ENCODE measurements around the gene EDC3.
"Not testable (repeated sequence)": the region's sequence is repeated elsewhere in the genome, so short reads cannot be mapped to it uniquely, and the experiment has no call there.

Gene EDC3

DNA sequence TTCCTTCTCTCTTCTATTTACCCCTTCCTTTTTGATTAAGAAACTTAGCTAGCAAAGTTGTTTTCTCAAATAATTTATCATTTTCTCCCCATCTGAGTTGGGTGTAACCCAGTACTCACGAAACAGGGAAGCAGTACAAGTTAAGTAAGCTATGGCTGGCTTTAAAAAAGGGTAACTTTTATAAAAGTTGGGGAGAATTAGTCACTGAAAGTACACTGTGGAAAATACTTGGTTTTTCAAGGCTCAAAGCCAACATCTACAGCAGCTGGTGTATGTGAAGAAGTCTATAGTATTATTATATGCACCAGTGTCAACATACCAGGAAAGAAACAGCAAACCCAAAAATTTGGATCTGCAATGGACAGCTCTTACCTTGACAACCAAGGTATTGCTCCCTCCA, 54.7 kb downstream of the EDC3 start:
- Histone ChIP-seq H3K9ac (ENCODE audit: low read depth in 1 of 2, low read length in 2 of 2) (no peak overlapping the region), H3K4me3 (ENCODE audit: low read depth in 1 of 2, low read length in 2 of 2) (no peak overlapping the region), H3K27me3 (ENCODE audit: control insufficient read depth in 1 of 2, insufficient read depth in 2 of 2, low read length in 2 of 2) (no peaks in the 10 kb centered on the region), H3K27ac (ENCODE audit: low read depth, low read length) (no peak overlapping the region), H3K9me3 (ENCODE audit: control insufficient read depth in 1 of 2, low read length in 2 of 2) (no peaks in the 10 kb centered on the region), H3K4me1 (ENCODE audit: control insufficient read depth in 1 of 2, insufficient read depth in 2 of 2, low read length in 2 of 2) (peaks cover 31 to 42% of the 10 kb centered on the region in 2 donors), H3K36me3 (ENCODE audit: control insufficient read depth in 1 of 2, insufficient read depth in 2 of 2, low read length in 2 of 2) (peaks cover 5 to 37% of the 10 kb centered on the region in 2 donors)

DNA sequence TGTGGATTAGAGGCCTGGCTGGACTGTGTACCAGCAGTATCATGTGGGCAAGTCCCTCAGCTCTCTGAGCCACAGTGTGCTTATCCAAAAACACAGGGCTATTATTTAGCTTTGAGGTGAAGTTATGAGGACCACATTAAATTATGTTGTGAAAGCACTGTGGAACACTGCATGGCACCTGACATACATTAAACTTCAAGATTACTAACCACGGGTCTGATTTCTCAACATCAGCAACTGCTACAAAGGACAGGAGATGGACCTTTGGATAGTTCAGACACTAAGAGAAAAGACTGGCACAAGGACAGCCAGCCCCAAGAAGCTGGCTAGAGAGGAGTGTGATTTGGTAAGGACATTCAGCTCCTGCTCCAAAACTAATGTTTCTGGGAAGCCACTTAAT, 58.8 kb downstream of the EDC3 start:
- Histone ChIP-seq H3K27ac (ENCODE audit: low read depth, low read length) (no peak overlapping the region), H3K36me3 (ENCODE audit: control insufficient read depth in 1 of 2, insufficient read depth in 2 of 2, low read length in 2 of 2) (peaks cover 36 to 73% of the 10 kb centered on the region in 2 donors), H3K4me3 (ENCODE audit: low read depth in 1 of 2, low read length in 2 of 2) (no peak overlapping the region), H3K9ac (ENCODE audit: low read depth in 1 of 2, low read length in 2 of 2) (no peak overlapping the region), H3K9me3 (ENCODE audit: control insufficient read depth in 1 of 2, low read length in 2 of 2) (no peaks in the 10 kb centered on the region), H3K4me1 (ENCODE audit: control insufficient read depth in 1 of 2, insufficient read depth in 2 of 2, low read length in 2 of 2) (peaks cover 11 to 17% of the 10 kb centered on the region in 2 donors), H3K27me3 (ENCODE audit: control insufficient read depth in 1 of 2, insufficient read depth in 2 of 2, low read length in 2 of 2) (no peaks in the 10 kb centered on the region)

DNA sequence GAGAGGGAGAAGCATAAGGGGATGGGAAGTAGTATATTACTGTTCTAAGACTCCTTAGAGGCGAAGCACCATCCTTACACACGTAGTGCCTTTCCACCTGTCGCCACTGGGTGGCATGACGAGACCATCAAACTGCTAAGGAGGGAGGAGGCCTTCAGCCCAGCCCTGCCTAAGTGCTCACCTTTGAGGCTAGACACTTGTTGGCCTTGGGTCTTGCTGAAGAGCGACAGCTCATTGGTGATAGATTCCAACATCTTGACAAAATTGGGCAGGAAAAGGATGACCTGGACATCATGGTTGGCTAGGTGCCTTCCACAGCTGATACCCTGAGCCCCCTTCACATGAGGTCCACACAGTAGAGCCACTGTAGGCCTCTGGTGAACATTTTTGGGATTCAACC, 60.6 kb downstream of the EDC3 start:
- Histone ChIP-seq H3K27me3 (ENCODE audit: control insufficient read depth in 1 of 2, insufficient read depth in 2 of 2, low read length in 2 of 2) (no peaks in the 10 kb centered on the region), H3K9me3 (ENCODE audit: control insufficient read depth in 1 of 2, low read length in 2 of 2) (no peaks in the 10 kb centered on the region), H3K9ac (ENCODE audit: low read depth in 1 of 2, low read length in 2 of 2) (no peak overlapping the region), H3K36me3 (ENCODE audit: control insufficient read depth in 1 of 2, insufficient read depth in 2 of 2, low read length in 2 of 2) (peaks cover 44 to 87% of the 10 kb centered on the region in 2 donors), H3K4me3 (ENCODE audit: low read depth in 1 of 2, low read length in 2 of 2) (no peak overlapping the region), H3K27ac (ENCODE audit: low read depth, low read length) (no peak overlapping the region), H3K4me1 (ENCODE audit: control insufficient read depth in 1 of 2, insufficient read depth in 2 of 2, low read length in 2 of 2) (peaks cover 0 to 7% of the 10 kb centered on the region in 2 donors)

- Histone ChIP-seq H3K27me3 (ENCODE audit: control insufficient read depth in 1 of 2, insufficient read depth in 2 of 2, low read length in 2 of 2) (no peaks in the 10 kb centered on the region), H3K9me3 (ENCODE audit: control insufficient read depth in 1 of 2, low read length in 2 of 2) (no peaks in the 10 kb centered on the region), H3K9ac (ENCODE audit: low read depth in 1 of 2, low read length in 2 of 2) (no peak overlapping the region), H3K27ac (ENCODE audit: low read depth, low read length) (no peak overlapping the region), H3K4me3 (ENCODE audit: low read depth in 1 of 2, low read length in 2 of 2) (no peak overlapping the region), H3K36me3 (ENCODE audit: control insufficient read depth in 1 of 2, insufficient read depth in 2 of 2, low read length in 2 of 2) (peaks cover 44 to 87% of the 10 kb centered on the region in 2 donors), H3K4me1 (ENCODE audit: control insufficient read depth in 1 of 2, insufficient read depth in 2 of 2, low read length in 2 of 2) (peaks cover 0 to 7% of the 10 kb centered on the region in 2 donors)
These were observed 62.0 kb downstream of the EDC3 start for GRCh38 chr15:74633781-74634180.

- Histone ChIP-seq H3K27ac (ENCODE audit: low read depth, low read length) (no peak overlapping the region), H3K27me3 (ENCODE audit: control insufficient read depth in 1 of 2, insufficient read depth in 2 of 2, low read length in 2 of 2) (no peaks in the 10 kb centered on the region), H3K4me3 (ENCODE audit: low read depth in 1 of 2, low read length in 2 of 2) (no peak overlapping the region), H3K9me3 (ENCODE audit: control insufficient read depth in 1 of 2, low read length in 2 of 2) (no peaks in the 10 kb centered on the region), H3K4me1 (ENCODE audit: control insufficient read depth in 1 of 2, insufficient read depth in 2 of 2, low read length in 2 of 2) (peaks cover 0 to 9% of the 10 kb centered on the region in 2 donors), H3K36me3 (ENCODE audit: control insufficient read depth in 1 of 2, insufficient read depth in 2 of 2, low read length in 2 of 2) (peaks cover 56 to 97% of the 10 kb centered on the region in 2 donors), H3K9ac (ENCODE audit: low read depth in 1 of 2, low read length in 2 of 2) (no peak overlapping the region)
These were observed 63.2 kb downstream of the EDC3 start for GRCh38 chr15:74632601-74633000.

DNA sequence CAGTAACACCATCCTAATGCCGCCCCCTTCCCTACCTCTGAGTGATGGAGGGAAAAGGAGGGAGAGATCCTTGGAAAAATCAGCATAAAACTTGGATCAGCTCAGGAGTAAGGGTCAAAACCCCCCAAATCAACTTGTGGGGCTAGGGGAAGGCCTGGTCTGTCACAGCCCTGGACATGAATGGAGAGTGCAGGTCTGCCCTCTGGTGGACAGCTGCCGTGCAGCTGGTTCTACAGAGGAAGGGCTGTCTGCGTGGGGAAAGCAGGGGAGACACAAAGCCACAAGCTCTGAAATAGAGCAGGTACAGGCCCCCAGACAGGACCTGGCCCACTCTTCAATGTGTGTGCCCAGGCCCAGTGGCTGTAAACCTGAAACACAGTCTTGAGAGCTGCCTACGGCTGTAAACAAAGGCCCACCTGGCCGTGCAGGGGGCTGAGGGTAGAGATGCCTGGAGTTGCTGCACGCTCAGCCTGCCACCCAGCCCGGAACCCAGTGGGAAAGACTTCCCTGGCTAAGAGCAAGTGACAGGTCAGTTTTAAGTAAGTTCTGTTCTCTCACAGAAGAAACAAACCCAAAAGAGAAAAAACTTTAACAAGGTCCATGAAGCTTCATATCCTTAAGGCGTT, 63.8 kb downstream of the EDC3 start:
- Histone ChIP-seq H3K9ac (ENCODE audit: low read depth in 1 of 2, low read length in 2 of 2) (peak overlapping the region in 1 of 2 donors; percentile 1), H3K4me3 (ENCODE audit: low read depth in 1 of 2, low read length in 2 of 2) (no peak overlapping the region), H3K4me1 (ENCODE audit: control insufficient read depth in 1 of 2, insufficient read depth in 2 of 2, low read length in 2 of 2) (peaks cover 0 to 14% of the 10 kb centered on the region in 2 donors), H3K36me3 (ENCODE audit: control insufficient read depth in 1 of 2, insufficient read depth in 2 of 2, low read length in 2 of 2) (peaks cover 61 to 99% of the 10 kb centered on the region in 2 donors), H3K9me3 (ENCODE audit: control insufficient read depth in 1 of 2, low read length in 2 of 2) (no peaks in the 10 kb centered on the region), H3K27me3 (ENCODE audit: control insufficient read depth in 1 of 2, insufficient read depth in 2 of 2, low read length in 2 of 2) (no peaks in the 10 kb centered on the region), H3K27ac (ENCODE audit: low read depth, low read length) (no peak overlapping the region)

DNA sequence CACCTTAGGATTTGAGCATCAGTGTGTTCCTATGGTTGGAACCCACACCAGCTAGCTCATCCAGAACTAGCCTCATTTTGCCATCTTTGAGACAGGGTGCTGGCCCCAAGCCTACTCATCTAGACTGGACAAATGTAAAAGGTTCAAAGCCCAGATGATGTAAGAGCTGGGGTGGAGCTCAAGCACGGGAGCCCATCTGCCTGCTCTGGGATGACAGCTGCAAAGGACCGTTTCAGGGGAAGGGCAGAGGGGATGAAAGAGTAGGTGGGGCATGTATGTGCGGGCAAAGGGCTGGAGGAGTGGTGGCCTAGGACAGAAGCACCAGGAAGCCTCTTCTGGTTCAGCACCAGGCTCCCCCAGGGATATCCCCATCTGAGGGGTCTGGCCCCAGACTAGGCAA, 64.4 kb downstream of the EDC3 start:
- H3K27me3 ChIP-seq (ENCODE audit: control insufficient read depth in 1 of 2, insufficient read depth in 2 of 2, low read length in 2 of 2): no peaks in the 10 kb centered on the region
- peaks cover 0 to 19% of the 10 kb centered on the region in 2 donors for H3K4me1 ChIP-seq (ENCODE audit: control insufficient read depth in 1 of 2, insufficient read depth in 2 of 2, low read length in 2 of 2)
- no peaks in the 10 kb centered on the region for H3K9me3 ChIP-seq (ENCODE audit: control insufficient read depth in 1 of 2, low read length in 2 of 2)
- peak overlapping the region in 1 of 2 donors; percentile 1 for H3K9ac ChIP-seq (ENCODE audit: low read depth in 1 of 2, low read length in 2 of 2)
- H3K36me3 ChIP-seq (ENCODE audit: control insufficient read depth in 1 of 2, insufficient read depth in 2 of 2, low read length in 2 of 2): peaks cover 65 to 99% of the 10 kb centered on the region in 2 donors
- H3K4me3 ChIP-seq (ENCODE audit: low read depth in 1 of 2, low read length in 2 of 2): no peak overlapping the region
- H3K27ac ChIP-seq (ENCODE audit: low read depth, low read length): no peak overlapping the region

DNA sequence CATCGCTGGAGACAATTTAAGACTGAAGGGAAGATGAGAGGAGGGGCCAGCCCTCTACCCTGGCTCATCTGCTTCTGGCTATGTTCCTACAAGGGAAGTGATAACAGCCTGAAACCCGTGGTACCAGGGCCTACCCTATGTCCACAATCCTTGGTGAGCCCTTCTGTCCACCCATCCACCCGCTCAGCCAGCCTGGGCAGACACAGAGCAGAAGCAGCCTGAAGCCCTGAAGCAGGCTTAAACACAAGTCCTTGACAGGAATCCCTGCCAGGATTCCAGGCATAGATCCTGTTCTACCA, 64.8 kb downstream of the EDC3 start:
- H3K27me3 ChIP-seq (ENCODE audit: control insufficient read depth in 1 of 2, insufficient read depth in 2 of 2, low read length in 2 of 2): no peaks in the 10 kb centered on the region
- no peak overlapping the region for H3K27ac ChIP-seq (ENCODE audit: low read depth, low read length)
- H3K4me3 ChIP-seq (ENCODE audit: low read depth in 1 of 2, low read length in 2 of 2): no peak overlapping the region
- no peaks in the 10 kb centered on the region for H3K9me3 ChIP-seq (ENCODE audit: control insufficient read depth in 1 of 2, low read length in 2 of 2)
- peaks cover 68 to 99% of the 10 kb centered on the region in 2 donors for H3K36me3 ChIP-seq (ENCODE audit: control insufficient read depth in 1 of 2, insufficient read depth in 2 of 2, low read length in 2 of 2)
- H3K9ac ChIP-seq (ENCODE audit: low read depth in 1 of 2, low read length in 2 of 2): no peak overlapping the region
- peaks cover 0 to 23% of the 10 kb centered on the region in 2 donors for H3K4me1 ChIP-seq (ENCODE audit: control insufficient read depth in 1 of 2, insufficient read depth in 2 of 2, low read length in 2 of 2)

DNA sequence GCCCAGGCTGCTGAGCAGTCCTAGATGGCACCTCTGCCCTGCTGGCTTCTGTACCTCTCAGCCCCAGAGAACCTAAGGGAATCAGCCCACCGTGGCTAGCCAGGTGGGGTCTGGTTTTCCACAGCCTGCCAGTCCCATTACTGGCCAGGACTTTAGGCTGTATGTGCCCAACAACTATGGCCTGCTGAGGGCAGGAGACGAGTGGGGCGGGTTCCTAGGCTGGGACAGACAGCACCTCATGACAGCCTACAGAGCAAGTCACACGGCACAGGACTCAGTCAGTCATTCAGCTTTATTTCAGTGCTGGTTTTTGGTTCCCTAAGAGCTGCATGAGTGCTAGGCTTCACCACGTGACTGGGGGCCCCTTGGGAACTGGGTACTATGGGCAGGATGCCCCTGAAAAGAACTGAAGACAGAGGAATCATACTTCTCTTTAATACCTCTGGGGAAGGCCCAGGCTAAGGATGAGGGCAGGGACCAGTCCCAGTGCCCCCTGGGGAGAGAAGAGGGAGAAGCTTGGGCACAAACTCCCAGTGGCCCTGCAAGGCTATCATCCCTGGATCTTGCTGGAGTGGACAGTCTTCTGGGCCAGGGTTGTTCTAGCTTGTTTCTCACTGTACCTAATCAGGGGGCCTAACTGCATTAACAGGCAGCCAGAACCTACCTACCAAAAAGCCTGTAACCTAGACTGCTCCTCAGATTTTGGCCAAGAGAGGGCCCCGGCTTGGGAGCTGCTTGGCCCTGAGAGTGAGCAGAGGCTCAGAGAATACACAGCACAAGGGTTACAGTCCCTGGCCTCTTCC, 65.3 kb downstream of the EDC3 start:
- H3K4me3 ChIP-seq (ENCODE audit: low read depth in 1 of 2, low read length in 2 of 2): no peak overlapping the region
- peaks cover 70 to 99% of the 10 kb centered on the region in 2 donors for H3K36me3 ChIP-seq (ENCODE audit: control insufficient read depth in 1 of 2, insufficient read depth in 2 of 2, low read length in 2 of 2)
- no peaks in the 10 kb centered on the region for H3K9me3 ChIP-seq (ENCODE audit: control insufficient read depth in 1 of 2, low read length in 2 of 2)
- no peaks in the 10 kb centered on the region for H3K27me3 ChIP-seq (ENCODE audit: control insufficient read depth in 1 of 2, insufficient read depth in 2 of 2, low read length in 2 of 2)
- H3K9ac ChIP-seq (ENCODE audit: low read depth in 1 of 2, low read length in 2 of 2): no peak overlapping the region
- peaks cover 0 to 24% of the 10 kb centered on the region in 2 donors for H3K4me1 ChIP-seq (ENCODE audit: control insufficient read depth in 1 of 2, insufficient read depth in 2 of 2, low read length in 2 of 2)
- no peak overlapping the region for H3K27ac ChIP-seq (ENCODE audit: low read depth, low read length)

GRCh38 chr15:74629696-74630095, 66.1 kb downstream of the EDC3 start:
- peaks cover 69 to 99% of the 10 kb centered on the region in 2 donors for H3K36me3 ChIP-seq (ENCODE audit: control insufficient read depth in 1 of 2, insufficient read depth in 2 of 2, low read length in 2 of 2)
- H3K4me3 ChIP-seq (ENCODE audit: low read depth in 1 of 2, low read length in 2 of 2); H3K9ac ChIP-seq (ENCODE audit: low read depth in 1 of 2, low read length in 2 of 2): not testable (repeated sequence)

More at GRCh38 chr15:74629696-74630095, 66.1 kb downstream of the EDC3 start:
- peaks cover 0 to 21% of the 10 kb centered on the region in 2 donors for H3K4me1 ChIP-seq (ENCODE audit: control insufficient read depth in 1 of 2, insufficient read depth in 2 of 2, low read length in 2 of 2)
- not testable (repeated sequence) for H3K9me3 ChIP-seq (ENCODE audit: control insufficient read depth in 1 of 2, low read length in 2 of 2); H3K27me3 ChIP-seq (ENCODE audit: control insufficient read depth in 1 of 2, insufficient read depth in 2 of 2, low read length in 2 of 2); H3K27ac ChIP-seq (ENCODE audit: low read depth, low read length)

All from duodenal mucosa (tissue), 2 donors.